HFF-Myc (cell line): ENCODE data around the gene SORCS2.

Experiments
- DNase-seq: peaks from one replicate; pipeline ENCODE4 v3.0.0-alpha.2; 2011; ENCODE audit warnings: low read depth; ENCODE audit errors: extremely low read depth
- H3K4me3 ChIP-seq: replicated peaks from 2 replicates; pipeline ENCODE4 v1.5.1; 2011; ENCODE audit warnings: low read depth, mild to moderate bottlenecking, control low read depth, low read length
- TF ChIP-seq, protein P1 (sequence below): IDR thresholded peaks from 2 replicates; pipeline ENCODE4 v1.5.1; 2012; ENCODE audit warnings: mild to moderate bottlenecking, low read depth, low read length, control low read depth; ENCODE audit errors: missing control alignments

SORCS2 gene

GRCh38 chr4:7420661-7421040 is 228.3 kb downstream of the SORCS2 start:
- TF ChIP-seq, protein P1, sequence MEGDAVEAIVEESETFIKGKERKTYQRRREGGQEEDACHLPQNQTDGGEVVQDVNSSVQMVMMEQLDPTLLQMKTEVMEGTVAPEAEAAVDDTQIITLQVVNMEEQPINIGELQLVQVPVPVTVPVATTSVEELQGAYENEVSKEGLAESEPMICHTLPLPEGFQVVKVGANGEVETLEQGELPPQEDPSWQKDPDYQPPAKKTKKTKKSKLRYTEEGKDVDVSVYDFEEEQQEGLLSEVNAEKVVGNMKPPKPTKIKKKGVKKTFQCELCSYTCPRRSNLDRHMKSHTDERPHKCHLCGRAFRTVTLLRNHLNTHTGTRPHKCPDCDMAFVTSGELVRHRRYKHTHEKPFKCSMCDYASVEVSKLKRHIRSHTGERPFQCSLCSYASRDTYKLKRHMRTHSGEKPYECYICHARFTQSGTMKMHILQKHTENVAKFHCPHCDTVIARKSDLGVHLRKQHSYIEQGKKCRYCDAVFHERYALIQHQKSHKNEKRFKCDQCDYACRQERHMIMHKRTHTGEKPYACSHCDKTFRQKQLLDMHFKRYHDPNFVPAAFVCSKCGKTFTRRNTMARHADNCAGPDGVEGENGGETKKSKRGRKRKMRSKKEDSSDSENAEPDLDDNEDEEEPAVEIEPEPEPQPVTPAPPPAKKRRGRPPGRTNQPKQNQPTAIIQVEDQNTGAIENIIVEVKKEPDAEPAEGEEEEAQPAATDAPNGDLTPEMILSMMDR = no peak
- no peak for DNase-seq
- no peak overlapping the region for H3K4me3 ChIP-seq

GRCh38 chr4:7421356-7422150 is 229.2 kb downstream of the SORCS2 start:
- DNase-seq = no peak
- TF ChIP-seq, protein P1 = no peak
- no peak overlapping the region for H3K4me3 ChIP-seq

DNA sequence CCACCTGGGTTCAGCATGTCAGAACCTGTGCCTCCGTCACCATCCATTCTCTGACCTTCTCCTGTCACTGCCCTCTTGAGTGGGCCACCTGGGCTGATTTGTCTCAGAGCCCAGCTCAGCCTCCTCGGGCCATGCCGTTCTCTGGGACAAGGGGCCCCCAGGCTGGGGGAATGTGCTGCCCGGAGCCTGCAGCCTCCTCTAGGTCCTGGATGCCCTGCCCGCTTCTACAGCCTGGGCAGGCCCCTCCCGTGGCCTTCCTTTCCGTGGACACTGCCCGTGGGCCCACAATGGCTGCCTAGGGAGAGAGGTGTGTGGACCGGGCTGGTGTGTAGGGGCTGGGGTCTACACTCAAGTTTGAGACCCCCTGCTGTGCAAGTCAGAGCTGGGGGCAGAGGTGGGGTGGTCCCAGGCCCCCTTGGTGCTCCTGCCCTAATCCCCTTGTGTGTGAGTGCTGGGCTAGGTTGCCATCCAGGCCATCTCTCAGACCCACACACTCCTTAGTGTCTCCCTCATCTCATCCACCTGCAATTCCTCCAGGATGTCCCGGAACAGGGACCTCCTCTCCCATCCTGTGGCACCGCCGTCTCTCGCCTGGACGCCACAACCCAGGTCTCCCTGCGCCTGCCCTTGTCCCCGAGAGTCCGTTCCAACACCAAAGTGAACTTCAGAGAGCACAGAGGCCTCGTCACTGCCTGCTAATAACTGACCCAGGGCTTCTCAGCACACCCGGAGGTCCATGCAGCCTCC is 230.0 kb downstream of the SORCS2 start:
- no peak for DNase-seq
- H3K4me3 ChIP-seq = no peak overlapping the region
- TF ChIP-seq, protein P1 = no peak

DNA sequence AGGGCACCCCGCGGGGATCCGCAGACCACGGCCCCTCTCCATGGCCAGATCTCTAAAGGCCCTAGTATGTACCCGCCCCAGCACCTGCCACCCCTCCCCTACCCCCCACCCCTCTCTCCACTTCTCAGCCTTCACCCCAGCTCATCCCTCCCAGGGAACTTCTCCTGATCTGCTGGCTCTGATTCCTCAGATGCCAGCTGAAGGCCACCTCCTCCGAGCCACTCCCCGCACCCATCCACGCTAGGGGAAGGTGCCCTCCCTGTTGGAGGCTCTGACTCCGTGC is 230.5 kb downstream of the SORCS2 start:
- TF ChIP-seq, protein P1 = no peak
- H3K4me3 ChIP-seq = no peak overlapping the region
- no peak for DNase-seq

DNA sequence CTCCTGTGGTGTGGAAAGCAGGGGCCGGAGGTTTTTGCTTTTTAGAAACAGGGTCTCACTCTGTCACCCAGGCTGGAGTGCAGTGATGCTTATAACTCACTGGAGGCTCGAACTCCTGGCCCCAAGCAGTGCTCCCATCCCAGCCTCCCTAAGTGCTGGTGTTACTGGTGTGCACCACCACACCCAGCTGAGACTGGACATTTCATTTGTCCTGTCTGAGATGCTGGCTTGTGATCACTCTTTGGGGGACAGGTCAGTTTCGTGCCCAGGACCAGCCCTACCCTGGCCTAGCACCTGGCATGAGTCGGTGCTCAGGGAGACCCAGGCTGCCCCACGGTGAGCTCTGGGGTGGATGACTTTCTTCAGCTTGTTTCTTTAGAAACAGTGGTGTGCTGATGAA is 231.1 kb downstream of the SORCS2 start:
- TF ChIP-seq, protein P1 = no peak
- DNase-seq = no peak
- no peak overlapping the region for H3K4me3 ChIP-seq

GRCh38 chr4:7423801-7424552 is 231.6 kb downstream of the SORCS2 start:
- TF ChIP-seq, protein P1 = no peak
- no peak for DNase-seq
- no peak overlapping the region for H3K4me3 ChIP-seq
